GM12878 (cell line): ENCODE data around the gene PIEZO2. TPM values are rescaled to one million over a fixed set of nuclear protein-coding genes. Genes with fewer than 3 reads are reported as not detected.

ENCODE experiments used
- ATAC-seq: fragments of 200-7000 bp; cut with Tn5 transposase; 3 replicates; pipeline ENCODE4 v1.9.1; 2020; ENCODE audit warnings: mild to moderate bottlenecking, moderate library complexity
- BruUV-seq: library from RNA; stranded (reverse); fragments of 400-500 nt; replicated peaks from 2 replicates; lab custom pipeline; 2021; lab: Mats Ljungman, UMichigan
- CTCF ChIA-PET: fragments of 300-600 bp; sonication (Branson Sonifier 250); formaldehyde crosslinking; extraction: SDS; loops from one replicate; lab custom pipeline; 2021; ENCODE audit warnings: inconsistent platforms; lab: Yijun Ruan, JAX
- POLR2A ChIA-PET: fragments of 350-600 bp; formaldehyde crosslinking; extraction: SDS; loops from one replicate; lab custom pipeline; 2021; ENCODE audit warnings: inconsistent platforms; lab: Charles Lee
- RAD21 ChIA-PET: fragments of 300-600 bp; sonication (Branson Sonifier 250); formaldehyde crosslinking; loops from one replicate; lab custom pipeline; 2023; ENCODE audit warnings: antibody characterized with exemption; ENCODE audit not compliant: unreplicated experiment; lab: Charles Lee
- SMC1A ChIA-PET: fragments of 300-600 bp; sonication (Branson Sonifier 250); formaldehyde crosslinking; loops from one replicate; lab custom pipeline; 2023; ENCODE audit not compliant: unreplicated experiment, uncharacterized antibody; lab: Charles Lee
- DNase-seq: peaks from one replicate; pipeline ENCODE4 v3.0.0-alpha.2; 2011; ENCODE audit warnings: low read depth, low spot score
- FAIRE-seq: peaks from 3 replicates; lab custom pipeline; 2011; peaks lifted over from hg19 to GRCh38; lab: Jason Lieb, UNC
- H2AFZ ChIP-seq: 2 replicates; pipeline ENCODE4 v1.6.0; 2011; ENCODE audit warnings: low read depth, low read length, control low read depth; ENCODE audit not compliant: control insufficient read depth
- H3K27ac ChIP-seq: 2 replicates; pipeline ENCODE4 v1.5.1; 2011; ENCODE audit warnings: control low read depth; ENCODE audit not compliant: control insufficient read depth, insufficient read depth
- H3K27me3 ChIP-seq, 2 experiments: replicated peaks in 1 of 2; 2 replicates each; pipeline versions ENCODE4 v1.6.0 to v1.6.1; 2011; ENCODE audit warnings: low read length in 1 of 2; ENCODE audit not compliant: control insufficient read depth in 2 of 2, insufficient read depth in 2 of 2
- H3K36me3 ChIP-seq, 2 experiments: 2 replicates each; pipeline ENCODE4 v1.5.1; 2011; ENCODE audit warnings: low read length in 1 of 2; ENCODE audit not compliant: control insufficient read depth in 2 of 2, insufficient read depth in 2 of 2
- H3K4me1 ChIP-seq: 2 replicates; pipeline ENCODE4 v1.6.1; 2011; ENCODE audit warnings: mild to moderate bottlenecking, low read length, moderate library complexity, mixed read lengths; ENCODE audit not compliant: control insufficient read depth, insufficient read depth
- H3K4me2 ChIP-seq: 2 replicates; pipeline ENCODE4 v1.6.0; 2011; ENCODE audit warnings: control low read depth; ENCODE audit not compliant: control insufficient read depth, insufficient read depth
- H3K4me3 ChIP-seq: fragments of 200-600 bp; sonication (generic); 2 replicates; pipeline ENCODE4 v1.5.1; 2016
- H3K79me2 ChIP-seq: 2 replicates; pipeline ENCODE4 v1.6.0; 2011; ENCODE audit warnings: low read length; ENCODE audit not compliant: control insufficient read depth, insufficient read depth
- H3K9ac ChIP-seq: 2 replicates; pipeline ENCODE4 v1.8.0; 2011; ENCODE audit warnings: low read length, control low read depth, mixed read lengths; ENCODE audit not compliant: control insufficient read depth, insufficient read depth
- H3K9me3 ChIP-seq: replicated peaks from 3 replicates; pipeline ENCODE4 v1.5.1; 2011; ENCODE audit warnings: mild to moderate bottlenecking, low read length; ENCODE audit not compliant: control insufficient read depth, insufficient read depth
- H4K20me1 ChIP-seq: 2 replicates; pipeline ENCODE4 v1.6.0; 2011; ENCODE audit not compliant: control insufficient read depth, insufficient read depth
- CBFB ChIP-seq: IDR thresholded peaks from 2 replicates; pipeline ENCODE4 v1.6.1; 2016; ENCODE audit warnings: antibody characterized with exemption, low read depth
- EZH2 ChIP-seq: IDR thresholded peaks from 2 replicates; pipeline ENCODE4 v1.6.1; 2012; ENCODE audit warnings: low read depth, mild to moderate bottlenecking, control low read depth, inconsistent platforms, low read length, borderline replicate concordance; ENCODE audit not compliant: control insufficient read depth
- HCFC1 ChIP-seq: fragments of 150-350 bp; IDR thresholded peaks from 2 replicates; pipeline ENCODE4 v1.6.1; 2014; ENCODE audit warnings: low read length
- JUNB ChIP-seq: IDR thresholded peaks from 2 replicates; pipeline ENCODE4 v1.6.1; 2016; ENCODE audit warnings: antibody characterized with exemption, mild to moderate bottlenecking
- NFYA ChIP-seq: IDR thresholded peaks from 2 replicates; pipeline ENCODE4 v1.6.1; 2011; ENCODE audit warnings: low read depth, mild to moderate bottlenecking, low read length, improper control_type of control experiment, borderline replicate concordance
- NRF1 ChIP-seq: conservative IDR thresholded peaks from 2 replicates; pipeline ENCODE4 v1.6.1; 2011; ENCODE audit warnings: mild to moderate bottlenecking, low read depth, low read length, improper control_type of control experiment
- STAT3 ChIP-seq: IDR thresholded peaks from 2 replicates; pipeline ENCODE4 v1.6.1; 2011; ENCODE audit warnings: low read depth, low read length, improper control_type of control experiment
- SUPT20H ChIP-seq: IDR thresholded peaks from 2 replicates; pipeline ENCODE4 v1.6.1; 2011; ENCODE audit warnings: low read depth, mild to moderate bottlenecking, low read length, moderate library complexity, borderline replicate concordance; ENCODE audit not compliant: control insufficient read depth
- ZBED1 ChIP-seq: IDR thresholded peaks from 2 replicates; pipeline ENCODE4 v1.6.1; 2016; ENCODE audit warnings: borderline replicate concordance
- ZNF207 ChIP-seq: fragments of 450-650 bp; IDR thresholded peaks from 2 replicates; pipeline ENCODE4 v1.6.1; 2014; ENCODE audit warnings: antibody characterized with exemption, mild to moderate bottlenecking, borderline replicate concordance
- ZNF274 ChIP-seq: IDR thresholded peaks from one replicate; pipeline ENCODE4 v1.8.0; 2011; ENCODE audit not compliant: insufficient read length, insufficient read depth
- WGBS: methylation state at CpG from one replicate; pipeline ENCODE4 v1.1.6; 2016; ENCODE audit warnings: low lambda C conversion rate; ENCODE audit not compliant: insufficient replicate concordance, insufficient coverage; ENCODE audit errors: missing lambda C conversion rate; 5-methylcytosine and 5-hydroxymethylcytosine counted together
- in situ Hi-C: fragments of 300-500 bp; cut with MboI; formaldehyde crosslinking; loops from 9 replicates; pipeline ENCODE4 v1.14.3; 2018; ENCODE audit warnings: mixed read lengths
- intact Hi-C: fragments of 100-400 bp; cut with micrococcal nuclease; formaldehyde crosslinking; loops from one replicate; pipeline ENCODE4 v1.14.2; 2022; ENCODE audit not compliant: unreplicated experiment
- polyA plus RNA-seq, 11 experiments: library from polyadenylated mRNA; depleted of rRNA in 4 of 11; unstranded in 6 of 11; stranded (reverse) in 5 of 11; fragments of >200 nt; fragmentation: Nextera tagmentation in 4 of 11; fragmentation: Illumina TruSeq in 1 of 11; extraction: Ambion mirVana in 4 of 11; extraction: Trizol in 1 of 11; gene quantifications; 1 replicate in 1 of 11; 2 replicates in 10 of 11; pipeline versions ENCODE4 v1.2.1 to v1.2.3, GENCODE V29; 2011 to 2016; ENCODE audit warnings: inconsistent platforms in 2 of 11, missing spikeins in 2 of 11, low read depth in 1 of 11
- total RNA-seq, 4 experiments: library from RNA; depleted of rRNA in 3 of 4; stranded (reverse); fragments of >200 nt in 3 of 4; fragmentation: Illumina TruSeq in 1 of 4; extraction: Trizol in 1 of 4; gene quantifications; 2 replicates each; pipeline versions ENCODE4 v1.2.1 to v1.2.3, GENCODE V29; 2013 to 2021
- TF ChIP-seq, protein P1 (sequence below): IDR thresholded peaks from 2 replicates; pipeline ENCODE4 v1.6.1; 2012; ENCODE audit warnings: low read depth, low read length, improper control_type of control experiment
- TF ChIP-seq, protein P2 (sequence below): IDR thresholded peaks from 2 replicates; pipeline ENCODE4 v1.6.1; 2011; ENCODE audit warnings: borderline replicate concordance, low read depth, mild to moderate bottlenecking, moderate library complexity, mixed read lengths, low read length; ENCODE audit not compliant: insufficient read depth; ENCODE audit errors: extremely low read length
- TF ChIP-seq, protein P3 (sequence below): fragments of 450-650 bp; IDR thresholded peaks from 2 replicates; pipeline ENCODE4 v1.6.1; 2017; ENCODE audit warnings: mild to moderate bottlenecking
- TF ChIP-seq, protein P4 (sequence below): fragments of 450-650 bp; IDR thresholded peaks from 2 replicates; pipeline ENCODE4 v1.6.1; 2018; ENCODE audit warnings: mild to moderate bottlenecking, low read depth, moderate library complexity; ENCODE audit not compliant: partially characterized antibody

The PIEZO2 gene
- total and polyA plus RNA-seq, 10 of the 15 experiments (the other 5 are each of a cell fraction or from before 2014, with no cell fraction given), result 6.7 to 42.3 (median 27.4) TPM

- Histone ChIP-seq H4K20me1 (no peaks in the 10 kb centered on the region), H3K36me3 (peaks cover 0 to 8% of the 10 kb centered on the region in 2 experiments; a peak in 1 of 4 replicates), H3K9me3 (no peaks in the 10 kb centered on the region; the same call in 1 of the 3 replicates), H3K27ac (no peak overlapping the region), H3K27me3 (no peaks in the 10 kb centered on the region), H3K4me1 (peaks cover 30% of the 10 kb centered on the region), H2AFZ (no peak overlapping the region), H3K4me2 (no peak overlapping the region), H3K79me2 (no peaks in the 10 kb centered on the region; the same call in 1 of the 2 replicates), H3K4me3 (no peak overlapping the region), H3K9ac (no peak overlapping the region)
- CTCF ChIA-PET, result interaction anchor here (1.5 to 2.0 kb wide), 2 partner anchors 21 to 141 kb away, joined by 3 to 6 read pairs; no protein-coding TSS in a partner anchor
- FAIRE-seq, result no peak
- SMC1A ChIA-PET, result interaction anchor here (0.7 to 3.2 kb wide), 8 partner anchors 9 to 141 kb away, joined by 3 to 19 read pairs (median 6); no protein-coding TSS in a partner anchor
- BruUV-seq, result no TSS peak
- in situ Hi-C loops (no loop called here), intact Hi-C loops (no loop called here)
- POLR2A ChIA-PET, result no interaction called here
- RAD21 ChIA-PET, result no interaction called here
- DNase-seq, result no peak
- ATAC-seq, result no peak
- 71% methylated on average over 4 of the region's 4 CpGs for WGBS
- TF ChIP-seq JUNB, result no peak
- TF ChIP-seq, protein P1, sequence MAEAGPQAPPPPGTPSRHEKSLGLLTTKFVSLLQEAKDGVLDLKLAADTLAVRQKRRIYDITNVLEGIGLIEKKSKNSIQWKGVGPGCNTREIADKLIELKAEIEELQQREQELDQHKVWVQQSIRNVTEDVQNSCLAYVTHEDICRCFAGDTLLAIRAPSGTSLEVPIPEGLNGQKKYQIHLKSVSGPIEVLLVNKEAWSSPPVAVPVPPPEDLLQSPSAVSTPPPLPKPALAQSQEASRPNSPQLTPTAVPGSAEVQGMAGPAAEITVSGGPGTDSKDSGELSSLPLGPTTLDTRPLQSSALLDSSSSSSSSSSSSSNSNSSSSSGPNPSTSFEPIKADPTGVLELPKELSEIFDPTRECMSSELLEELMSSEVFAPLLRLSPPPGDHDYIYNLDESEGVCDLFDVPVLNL, result no peak
- TF ChIP-seq HCFC1, result no peak
- TF ChIP-seq EZH2, result no peak
- TF ChIP-seq ZNF207, result no peak
- no peak for TF ChIP-seq CBFB
- TF ChIP-seq SUPT20H, result no peak
- TF ChIP-seq ZBED1, result no peak
- TF ChIP-seq, protein P2, sequence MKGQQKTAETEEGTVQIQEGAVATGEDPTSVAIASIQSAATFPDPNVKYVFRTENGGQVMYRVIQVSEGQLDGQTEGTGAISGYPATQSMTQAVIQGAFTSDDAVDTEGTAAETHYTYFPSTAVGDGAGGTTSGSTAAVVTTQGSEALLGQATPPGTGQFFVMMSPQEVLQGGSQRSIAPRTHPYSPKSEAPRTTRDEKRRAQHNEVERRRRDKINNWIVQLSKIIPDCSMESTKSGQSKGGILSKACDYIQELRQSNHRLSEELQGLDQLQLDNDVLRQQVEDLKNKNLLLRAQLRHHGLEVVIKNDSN, result no peak
- TF ChIP-seq NRF1, result no peak
- TF ChIP-seq, protein P3, sequence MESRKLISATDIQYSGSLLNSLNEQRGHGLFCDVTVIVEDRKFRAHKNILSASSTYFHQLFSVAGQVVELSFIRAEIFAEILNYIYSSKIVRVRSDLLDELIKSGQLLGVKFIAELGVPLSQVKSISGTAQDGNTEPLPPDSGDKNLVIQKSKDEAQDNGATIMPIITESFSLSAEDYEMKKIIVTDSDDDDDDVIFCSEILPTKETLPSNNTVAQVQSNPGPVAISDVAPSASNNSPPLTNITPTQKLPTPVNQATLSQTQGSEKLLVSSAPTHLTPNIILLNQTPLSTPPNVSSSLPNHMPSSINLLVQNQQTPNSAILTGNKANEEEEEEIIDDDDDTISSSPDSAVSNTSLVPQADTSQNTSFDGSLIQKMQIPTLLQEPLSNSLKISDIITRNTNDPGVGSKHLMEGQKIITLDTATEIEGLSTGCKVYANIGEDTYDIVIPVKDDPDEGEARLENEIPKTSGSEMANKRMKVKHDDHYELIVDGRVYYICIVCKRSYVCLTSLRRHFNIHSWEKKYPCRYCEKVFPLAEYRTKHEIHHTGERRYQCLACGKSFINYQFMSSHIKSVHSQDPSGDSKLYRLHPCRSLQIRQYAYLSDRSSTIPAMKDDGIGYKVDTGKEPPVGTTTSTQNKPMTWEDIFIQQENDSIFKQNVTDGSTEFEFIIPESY, result no peak
- TF ChIP-seq, protein P4, sequence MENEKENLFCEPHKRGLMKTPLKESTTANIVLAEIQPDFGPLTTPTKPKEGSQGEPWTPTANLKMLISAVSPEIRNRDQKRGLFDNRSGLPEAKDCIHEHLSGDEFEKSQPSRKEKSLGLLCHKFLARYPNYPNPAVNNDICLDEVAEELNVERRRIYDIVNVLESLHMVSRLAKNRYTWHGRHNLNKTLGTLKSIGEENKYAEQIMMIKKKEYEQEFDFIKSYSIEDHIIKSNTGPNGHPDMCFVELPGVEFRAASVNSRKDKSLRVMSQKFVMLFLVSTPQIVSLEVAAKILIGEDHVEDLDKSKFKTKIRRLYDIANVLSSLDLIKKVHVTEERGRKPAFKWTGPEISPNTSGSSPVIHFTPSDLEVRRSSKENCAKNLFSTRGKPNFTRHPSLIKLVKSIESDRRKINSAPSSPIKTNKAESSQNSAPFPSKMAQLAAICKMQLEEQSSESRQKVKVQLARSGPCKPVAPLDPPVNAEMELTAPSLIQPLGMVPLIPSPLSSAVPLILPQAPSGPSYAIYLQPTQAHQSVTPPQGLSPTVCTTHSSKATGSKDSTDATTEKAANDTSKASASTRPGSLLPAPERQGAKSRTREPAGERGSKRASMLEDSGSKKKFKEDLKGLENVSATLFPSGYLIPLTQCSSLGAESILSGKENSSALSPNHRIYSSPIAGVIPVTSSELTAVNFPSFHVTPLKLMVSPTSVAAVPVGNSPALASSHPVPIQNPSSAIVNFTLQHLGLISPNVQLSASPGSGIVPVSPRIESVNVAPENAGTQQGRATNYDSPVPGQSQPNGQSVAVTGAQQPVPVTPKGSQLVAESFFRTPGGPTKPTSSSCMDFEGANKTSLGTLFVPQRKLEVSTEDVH, result no peak
- TF ChIP-seq NFYA, result no peak
- no peak for TF ChIP-seq ZNF274
- TF ChIP-seq STAT3, result no peak
These were observed 248.9 kb downstream of the PIEZO2 start for GRCh38 chr18:10900435-10900834.
